ENCODE measurements around the gene USP37.
"Not testable (repeated sequence)": the region's sequence is repeated elsewhere in the genome, so short reads cannot be mapped to it uniquely, and the experiment has no call there.

USP37 gene

DNA sequence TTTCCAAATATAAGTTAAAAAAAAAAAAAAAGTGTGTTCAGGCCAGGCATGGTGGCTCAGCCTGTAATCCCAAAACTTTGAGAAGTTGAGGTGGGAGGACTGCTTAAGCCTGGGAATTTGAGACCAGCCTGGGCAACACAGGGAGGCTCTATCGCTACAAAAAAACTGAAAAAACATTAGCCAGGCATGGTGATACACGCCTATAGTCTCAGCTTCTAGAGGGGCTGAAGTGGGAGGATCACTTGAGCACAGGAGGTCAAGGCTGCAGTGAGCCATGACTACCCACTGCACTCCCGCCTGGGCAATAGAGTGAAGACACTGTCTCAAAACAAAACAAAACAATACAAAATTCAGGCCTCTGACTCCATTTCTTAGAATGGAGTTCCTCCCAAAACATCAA is 9.2 kb downstream of the USP37 start:
- H4K20me1 ChIP-seq (ENCODE audit: insufficient read depth, low read length), result 0 out of 2 replicates have a peak, but pooled peaks cover 3% of the 10 kb centered on the region
- H3K4me1 ChIP-seq (ENCODE audit: low read length), result peaks cover 9% of the 10 kb centered on the region; the same call in 1 of the 2 replicates
- no peaks in the 10 kb centered on the region for H3K27me3 ChIP-seq (ENCODE audit: low read depth, low read length)
- no peak overlapping the region for H3K4me2 ChIP-seq (ENCODE audit: low read length)
- peaks cover 9% of the 10 kb centered on the region; the same call in 1 of the 2 replicates for H3K79me2 ChIP-seq (ENCODE audit: low read length)
- H3K36me3 ChIP-seq (replicated peaks; ENCODE audit: low read depth, low read length), result peaks cover 25% of the 10 kb centered on the region
- no peak overlapping the region for H3K9ac ChIP-seq (ENCODE audit: low read length)
- no peak overlapping the region for H2AFZ ChIP-seq (ENCODE audit: low read depth, low read length)
- no peak overlapping the region for H3K27ac ChIP-seq (ENCODE audit: low read length)
- no peaks in the 10 kb centered on the region for H3K9me3 ChIP-seq (ENCODE audit: insufficient read depth, low read length)
- no peak for TF ChIP-seq EZH2phosphoT487 (IDR thresholded peaks at IDR 0.05; ENCODE audit: low read depth)
- TF ChIP-seq, protein P1, sequence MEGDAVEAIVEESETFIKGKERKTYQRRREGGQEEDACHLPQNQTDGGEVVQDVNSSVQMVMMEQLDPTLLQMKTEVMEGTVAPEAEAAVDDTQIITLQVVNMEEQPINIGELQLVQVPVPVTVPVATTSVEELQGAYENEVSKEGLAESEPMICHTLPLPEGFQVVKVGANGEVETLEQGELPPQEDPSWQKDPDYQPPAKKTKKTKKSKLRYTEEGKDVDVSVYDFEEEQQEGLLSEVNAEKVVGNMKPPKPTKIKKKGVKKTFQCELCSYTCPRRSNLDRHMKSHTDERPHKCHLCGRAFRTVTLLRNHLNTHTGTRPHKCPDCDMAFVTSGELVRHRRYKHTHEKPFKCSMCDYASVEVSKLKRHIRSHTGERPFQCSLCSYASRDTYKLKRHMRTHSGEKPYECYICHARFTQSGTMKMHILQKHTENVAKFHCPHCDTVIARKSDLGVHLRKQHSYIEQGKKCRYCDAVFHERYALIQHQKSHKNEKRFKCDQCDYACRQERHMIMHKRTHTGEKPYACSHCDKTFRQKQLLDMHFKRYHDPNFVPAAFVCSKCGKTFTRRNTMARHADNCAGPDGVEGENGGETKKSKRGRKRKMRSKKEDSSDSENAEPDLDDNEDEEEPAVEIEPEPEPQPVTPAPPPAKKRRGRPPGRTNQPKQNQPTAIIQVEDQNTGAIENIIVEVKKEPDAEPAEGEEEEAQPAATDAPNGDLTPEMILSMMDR (IDR thresholded peaks at IDR 0.05; ENCODE audit: low read depth, low read length), result no peak
- no peak overlapping the region for H3K4me3 ChIP-seq (ENCODE audit: low read length)

DNA sequence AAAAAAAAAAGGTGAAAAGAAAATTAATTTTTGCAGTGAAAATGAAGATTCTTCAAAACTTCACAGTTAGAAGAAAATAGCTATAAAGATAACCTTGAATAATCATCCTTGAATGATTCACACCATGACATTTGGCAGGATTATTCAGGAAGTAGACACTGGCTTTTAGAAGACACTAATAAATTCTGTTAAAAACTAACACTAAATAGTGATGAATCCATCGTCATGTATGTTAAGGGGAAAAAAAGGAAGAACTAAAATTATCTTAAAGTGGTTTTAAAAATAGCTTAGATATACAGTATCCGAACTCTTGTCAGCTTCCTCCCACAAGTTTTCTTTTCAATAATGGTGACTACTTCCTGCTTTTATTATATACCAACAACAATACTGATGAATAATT is 10.2 kb downstream of the USP37 start:
- Histone ChIP-seq H3K79me2 (ENCODE audit: low read length) (0 out of 2 replicates have a peak, but pooled peaks cover 3% of the 10 kb centered on the region), H3K27ac (ENCODE audit: low read length) (no peak overlapping the region), H3K36me3 (replicated peaks; ENCODE audit: low read depth, low read length) (peaks cover 28% of the 10 kb centered on the region), H3K27me3 (ENCODE audit: low read depth, low read length) (no peaks in the 10 kb centered on the region), H4K20me1 (ENCODE audit: insufficient read depth, low read length) (no peaks in the 10 kb centered on the region), H3K4me3 (ENCODE audit: low read length) (no peak overlapping the region), H2AFZ (ENCODE audit: low read depth, low read length) (no peak overlapping the region), H3K9me3 (ENCODE audit: insufficient read depth, low read length) (no peaks in the 10 kb centered on the region), H3K4me1 (ENCODE audit: low read length) (peaks cover 9% of the 10 kb centered on the region; the same call in 1 of the 2 replicates), H3K4me2 (ENCODE audit: low read length) (no peak overlapping the region), H3K9ac (ENCODE audit: low read length) (no peak overlapping the region)
- TF ChIP-seq, protein P1 (IDR thresholded peaks at IDR 0.05; ENCODE audit: low read depth, low read length), result no peak
- TF ChIP-seq EZH2phosphoT487 (IDR thresholded peaks at IDR 0.05; ENCODE audit: low read depth), result no peak

DNA sequence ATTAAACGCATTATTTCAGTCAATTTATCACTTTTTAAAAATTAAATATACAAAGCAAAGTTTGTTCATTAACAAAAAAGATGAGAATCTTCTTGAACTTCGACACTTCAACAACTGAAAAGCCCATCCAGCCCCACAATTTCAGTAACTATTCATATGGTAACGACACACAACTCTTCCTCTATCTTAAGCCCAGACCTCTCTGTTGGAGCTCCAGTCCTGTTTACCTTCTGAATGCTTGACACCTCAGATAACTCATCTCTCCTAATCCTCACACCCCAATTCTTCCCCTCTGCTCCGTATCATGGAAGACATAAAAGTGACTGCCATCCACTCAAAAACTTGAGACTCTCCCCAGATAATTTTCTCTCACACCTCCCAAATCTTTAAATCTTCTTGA is 12.6 kb downstream of the USP37 start:
- H3K4me1 ChIP-seq (ENCODE audit: low read length), result peaks cover 9% of the 10 kb centered on the region; the same call in 1 of the 2 replicates
- H3K27ac ChIP-seq (ENCODE audit: low read length), result no peak overlapping the region
- H3K36me3 ChIP-seq (replicated peaks; ENCODE audit: low read depth, low read length), result peaks cover 30% of the 10 kb centered on the region
- H4K20me1 ChIP-seq (ENCODE audit: insufficient read depth, low read length), result no peaks in the 10 kb centered on the region
- no peaks in the 10 kb centered on the region for H3K27me3 ChIP-seq (ENCODE audit: low read depth, low read length)
- no peak overlapping the region for H3K4me2 ChIP-seq (ENCODE audit: low read length)
- H3K4me3 ChIP-seq (ENCODE audit: low read length), result no peak overlapping the region
- H2AFZ ChIP-seq (ENCODE audit: low read depth, low read length), result no peak overlapping the region
- no peak for TF ChIP-seq EZH2phosphoT487 (IDR thresholded peaks at IDR 0.05; ENCODE audit: low read depth)
- TF ChIP-seq, protein P1 (IDR thresholded peaks at IDR 0.05; ENCODE audit: low read depth, low read length), result no peak
- 0 out of 2 replicates have a peak, but pooled peaks cover 3% of the 10 kb centered on the region for H3K79me2 ChIP-seq (ENCODE audit: low read length)
- H3K9ac ChIP-seq (ENCODE audit: low read length), result no peak overlapping the region
- no peaks in the 10 kb centered on the region for H3K9me3 ChIP-seq (ENCODE audit: insufficient read depth, low read length)

DNA sequence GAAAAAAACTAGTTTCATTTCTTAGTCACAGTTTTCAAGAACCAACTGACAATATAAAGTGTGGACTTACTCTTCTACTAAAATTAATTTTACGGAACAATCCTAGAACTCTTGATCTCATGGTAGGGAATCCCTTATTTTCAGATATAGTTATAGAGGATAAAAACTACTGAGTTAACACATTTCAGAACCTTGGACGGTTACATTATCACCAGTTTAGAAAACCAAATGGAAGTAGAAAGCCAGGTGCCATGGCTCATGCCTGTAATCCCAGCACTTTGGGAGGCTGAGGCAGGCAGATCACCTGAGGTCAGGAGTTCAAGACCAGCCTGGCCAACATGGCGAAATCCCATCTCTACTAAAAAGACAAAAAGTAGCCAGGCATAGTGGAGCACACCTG is 13.9 kb downstream of the USP37 start:
- H3K9me3 ChIP-seq (ENCODE audit: insufficient read depth, low read length); H4K20me1 ChIP-seq (ENCODE audit: insufficient read depth, low read length); H3K27ac ChIP-seq (ENCODE audit: low read length); H3K4me1 ChIP-seq (ENCODE audit: low read length); H3K9ac ChIP-seq (ENCODE audit: low read length); H3K4me2 ChIP-seq (ENCODE audit: low read length); H3K4me3 ChIP-seq (ENCODE audit: low read length); H2AFZ ChIP-seq (ENCODE audit: low read depth, low read length); H3K79me2 ChIP-seq (ENCODE audit: low read length); H3K27me3 ChIP-seq (ENCODE audit: low read depth, low read length): not testable (repeated sequence)
- H3K36me3 ChIP-seq (replicated peaks; ENCODE audit: low read depth, low read length), result peaks cover 26% of the 10 kb centered on the region
